ENCODE measurements around the gene MYOF. TPM values are rescaled to one million over a fixed set of nuclear protein-coding genes. Genes with fewer than 3 reads are reported as not detected.

Gene MYOF
- total and polyA plus RNA-seq, 10 of the 15 experiments (the other 5 are each of a cell fraction or from before 2014, with no cell fraction given): 0.02 to 0.59 (median 0.17) TPM

DNA sequence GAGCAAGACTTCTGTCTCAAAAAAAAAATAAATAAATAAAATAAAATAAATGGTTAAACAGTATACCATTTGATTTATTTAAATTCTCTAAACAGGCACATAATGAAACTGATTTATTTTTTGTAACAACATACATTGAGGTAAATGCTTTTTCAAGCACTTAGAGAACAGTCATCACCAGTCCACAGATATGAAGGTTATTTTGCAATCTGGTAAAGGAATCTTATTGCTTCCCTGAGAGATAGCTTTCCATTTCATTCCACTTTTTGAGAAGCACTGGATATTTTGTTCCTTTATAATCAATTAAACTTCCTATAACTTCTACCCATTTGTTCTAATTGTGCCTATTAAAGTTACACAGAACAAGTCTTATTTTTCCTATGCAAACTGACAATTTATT, 19.5 kb upstream of the MYOF start:
- no TSS peak for BruUV-seq (replicated peaks)
- FAIRE-seq: no peak
- Histone ChIP-seq H3K4me1 (ENCODE audit: control insufficient read depth, insufficient read depth, low read length) (peaks cover 3% of the 10 kb centered on the region; the same call in 1 of the 2 replicates), H3K9me3 (replicated peaks; ENCODE audit: control insufficient read depth, insufficient read depth, low read length) (no peaks in the 10 kb centered on the region), H3K27ac (ENCODE audit: control insufficient read depth, insufficient read depth) (no peak overlapping the region), H3K27me3 (replicated peaks in 1 of 2; ENCODE audit: control insufficient read depth in 2 of 2, insufficient read depth in 2 of 2, low read length in 1 of 2) (no peaks in the 10 kb centered on the region), H2AFZ (ENCODE audit: control insufficient read depth, low read depth, low read length) (no peak overlapping the region), H4K20me1 (ENCODE audit: control insufficient read depth, insufficient read depth) (no peaks in the 10 kb centered on the region), H3K4me3 (no peak overlapping the region), H3K9ac (ENCODE audit: control insufficient read depth, insufficient read depth, low read length) (no peak overlapping the region), H3K36me3 (ENCODE audit: control insufficient read depth in 2 of 2, insufficient read depth in 2 of 2, low read length in 1 of 2) (no peaks in the 10 kb centered on the region; a peak in 2 of 4 replicates), H3K4me2 (ENCODE audit: control insufficient read depth, insufficient read depth) (peak overlapping the region; percentile 2; the same call in 1 of the 2 replicates), H3K79me2 (ENCODE audit: control insufficient read depth, insufficient read depth, low read length) (peaks cover 47% of the 10 kb centered on the region)
- in situ Hi-C loops (cut with MboI): no loop called here
- intact Hi-C loops (cut with micrococcal nuclease; ENCODE audit: unreplicated experiment): loop anchor here (10.0 kb wide), 1 partner anchor 427 kb away; the partner anchor contains the start of gene CYP26A1
- TF ChIP-seq CBX3 (IDR thresholded peaks at IDR 0.05; ENCODE audit: borderline replicate concordance, low read depth): no peak
- TF ChIP-seq RBBP5 (conservative IDR thresholded peaks at IDR 0.05): no peak
- no peak for TF ChIP-seq CREM (IDR thresholded peaks at IDR 0.05; ENCODE audit: low read depth)
- no peak for TF ChIP-seq NR2F1 (conservative IDR thresholded peaks at IDR 0.05)
- TF ChIP-seq MEF2B (IDR thresholded peaks at IDR 0.05; ENCODE audit: partially characterized antibody, poor library complexity, severe bottlenecking): no peak
- TF ChIP-seq RAD51 (IDR thresholded peaks at IDR 0.05): no peak
- TF ChIP-seq SMC3 (IDR thresholded peaks at IDR 0.05; ENCODE audit: borderline replicate concordance, low read length): no peak
- no peak for TF ChIP-seq SMAD1 (IDR thresholded peaks at IDR 0.05; ENCODE audit: low read depth, partially characterized antibody)
- no peak for TF ChIP-seq SMARCA5 (IDR thresholded peaks at IDR 0.05)
- TF ChIP-seq, protein P1, sequence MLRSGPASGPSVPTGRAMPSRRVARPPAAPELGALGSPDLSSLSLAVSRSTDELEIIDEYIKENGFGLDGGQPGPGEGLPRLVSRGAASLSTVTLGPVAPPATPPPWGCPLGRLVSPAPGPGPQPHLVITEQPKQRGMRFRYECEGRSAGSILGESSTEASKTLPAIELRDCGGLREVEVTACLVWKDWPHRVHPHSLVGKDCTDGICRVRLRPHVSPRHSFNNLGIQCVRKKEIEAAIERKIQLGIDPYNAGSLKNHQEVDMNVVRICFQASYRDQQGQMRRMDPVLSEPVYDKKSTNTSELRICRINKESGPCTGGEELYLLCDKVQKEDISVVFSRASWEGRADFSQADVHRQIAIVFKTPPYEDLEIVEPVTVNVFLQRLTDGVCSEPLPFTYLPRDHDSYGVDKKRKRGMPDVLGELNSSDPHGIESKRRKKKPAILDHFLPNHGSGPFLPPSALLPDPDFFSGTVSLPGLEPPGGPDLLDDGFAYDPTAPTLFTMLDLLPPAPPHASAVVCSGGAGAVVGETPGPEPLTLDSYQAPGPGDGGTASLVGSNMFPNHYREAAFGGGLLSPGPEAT (IDR thresholded peaks at IDR 0.05; ENCODE audit: low read depth): no peak
- no peak for TF ChIP-seq SP1 (IDR thresholded peaks at IDR 0.05; ENCODE audit: low read depth, low read length)
- TF ChIP-seq BACH1 (IDR thresholded peaks at IDR 0.05; ENCODE audit: borderline replicate concordance): no peak
- ChIA-PET CTCF (interaction anchor here (0.6 to 16.1 kb wide), 8 partner anchors 9 to 667 kb away, joined by 3 to 232 read pairs (median 6); partner anchors contain the start of gene MYOF), POLR2A (interaction anchor here (0.6 kb wide), 1 partner anchor 19 kb away, joined by 3 read pairs; no protein-coding TSS in a partner anchor), SMC1A (ENCODE audit: uncharacterized antibody, unreplicated experiment) (interaction anchor here (0.8 to 3.8 kb wide), 6 partner anchors 9 to 125 kb away, joined by 3 to 30 read pairs (median 10); partner anchors contain the start of gene MYOF), RAD21 (ENCODE audit: unreplicated experiment) (interaction anchor here (1.0 to 2.5 kb wide), 5 partner anchors 10 to 126 kb away, joined by 3 to 12 read pairs (median 7); partner anchors contain the start of gene MYOF)
- DNase-seq (ENCODE audit: low read depth, low spot score): no peak
- ATAC-seq: no peak

Data from GM12878 (cell line).